Mucosa of gallbladder (tissue), 1 donor: ENCODE measurements around the gene PQBP1. TPM values are rescaled to one million over a fixed set of nuclear protein-coding genes. Genes with fewer than 3 reads are reported as not detected.

Experiments
- DNase-seq: peaks from one replicate; pipeline ENCODE4 v3.0.0-alpha.2; 2020; ENCODE audit warnings: low spot score
- total RNA-seq: library from RNA; stranded (reverse); gene quantifications from one replicate; pipeline ENCODE4 v1.2.1, GENCODE V29; 2021
- donor health status: DM: no; HTN: no; CAD: no.

The PQBP1 gene
- total RNA-seq, 1 donor from 2014 or later: 77.5 TPM

GRCh38 chrX:48923771-48924170 lies 26.0 kb downstream of the PQBP1 start:
- no peak for DNase-seq

GRCh38 chrX:48924270-48924669 lies 26.5 kb downstream of the PQBP1 start:
- no peak for DNase-seq

GRCh38 chrX:48927123-48927522 lies 29.4 kb downstream of the PQBP1 start:
- no peak for DNase-seq

- no peak for DNase-seq
These were observed 30.1 kb downstream of the PQBP1 start for GRCh38 chrX:48927736-48928382.

GRCh38 chrX:48933757-48934156 lies 36.0 kb downstream of the PQBP1 start:
- DNase-seq: no peak

GRCh38 chrX:48934581-48935300 lies 37.0 kb downstream of the PQBP1 start:
- DNase-seq: no peak

- no peak for DNase-seq
These were observed 37.6 kb downstream of the PQBP1 start for GRCh38 chrX:48935301-48935670.

GRCh38 chrX:48936429-48937053 lies 38.8 kb downstream of the PQBP1 start:
- no peak for DNase-seq

GRCh38 chrX:48937054-48937907 lies 39.6 kb downstream of the PQBP1 start:
- peak; percentile 65 for DNase-seq

GRCh38 chrX:48938721-48939425 lies 41.1 kb downstream of the PQBP1 start:
- no peak for DNase-seq

GRCh38 chrX:48939524-48940228 lies 41.9 kb downstream of the PQBP1 start:
- no peak for DNase-seq

- no peak for DNase-seq
These were observed 42.8 kb downstream of the PQBP1 start for GRCh38 chrX:48940404-48940955.

- no peak for DNase-seq
These were observed 45.2 kb downstream of the PQBP1 start for GRCh38 chrX:48942895-48943294.

- peak; percentile 51 for DNase-seq
These were observed 48.0 kb downstream of the PQBP1 start for GRCh38 chrX:48945517-48946348.

GRCh38 chrX:48948589-48948988 lies 50.9 kb downstream of the PQBP1 start:
- DNase-seq: no peak
